Endothelial cell of umbilical vein (primary cell): Measurements from ENCODE around the gene CD74. TPM values are rescaled to one million over a fixed set of nuclear protein-coding genes. Genes with fewer than 3 reads are reported as not detected.
A peak's percentile ranks its signal among the peaks of the same experiment; 100 is the strongest.
"Not testable (repeated sequence)": the region's sequence is repeated elsewhere in the genome, so short reads cannot be mapped to it uniquely, and the experiment has no call there.

Experiments
- BruUV-seq: library from RNA; stranded (reverse); fragments of 400-500 nt; replicated peaks from 2 replicates; lab custom pipeline; 2021; lab: Mats Ljungman, UMichigan
- CTCF ChIA-PET: fragments of 300-600, 350-600 bp; sonication (Branson Sonifier 250); formaldehyde crosslinking; loops from one replicate; lab custom pipeline; 2021; ENCODE audit warnings: antibody characterized with exemption, inconsistent platforms; lab: Charles Lee
- POLR2A ChIA-PET: fragments of 300-600, 350-600 bp; sonication (Branson Sonifier 250); formaldehyde crosslinking; loops from one replicate; lab custom pipeline; 2021; ENCODE audit warnings: antibody characterized with exemption, inconsistent platforms; lab: Charles Lee
- DNase-seq: peaks from one replicate; pipeline ENCODE4 v3.0.0-alpha.2; 2011; ENCODE audit warnings: low read depth, low spot score
- FAIRE-seq: peaks from 2 replicates; lab custom pipeline; 2011; peaks lifted over from hg19 to GRCh38; lab: Jason Lieb, UNC
- H2AFZ ChIP-seq: 2 replicates; pipeline ENCODE4 v1.6.0; 2012; ENCODE audit warnings: low read depth, low read length, control low read depth, inconsistent platforms
- H3K27ac ChIP-seq: 2 replicates; pipeline ENCODE4 v1.5.1; 2011; ENCODE audit warnings: low read depth, mild to moderate bottlenecking, control low read depth, low read length, moderate library complexity; ENCODE audit not compliant: insufficient read depth
- H3K27me3 ChIP-seq, 2 experiments: 2 replicates each; pipeline versions ENCODE4 v1.6.0 to v1.6.1; 2011; ENCODE audit warnings: low read length in 2 of 2, mixed read lengths in 1 of 2; ENCODE audit not compliant: control insufficient read depth in 2 of 2, insufficient read depth in 2 of 2
- H3K36me3 ChIP-seq, 2 experiments: 2 replicates in 1 of 2; 3 replicates in 1 of 2; pipeline ENCODE4 v1.5.1; 2011; ENCODE audit warnings: low read length in 2 of 2, mild to moderate bottlenecking in 1 of 2, moderate library complexity in 1 of 2; ENCODE audit not compliant: control insufficient read depth in 2 of 2, insufficient read depth in 2 of 2; ENCODE audit errors: extremely low read depth in 1 of 2
- H3K4me1 ChIP-seq: 3 replicates; pipeline ENCODE4 v1.5.1; 2011; ENCODE audit warnings: mild to moderate bottlenecking, low read length; ENCODE audit not compliant: control insufficient read depth, insufficient read depth; ENCODE audit errors: extremely low read depth
- H3K4me2 ChIP-seq: 2 replicates; pipeline ENCODE4 v1.6.1; 2011; ENCODE audit warnings: low read length, control low read depth, mixed read lengths; ENCODE audit not compliant: insufficient read depth
- H3K4me3 ChIP-seq, 3 experiments: fragments of 200-600 bp in 1 of 3; sonication (generic), shearing (Covaris generic) in 1 of 3; replicated peaks in 1 of 3; 2 replicates each; pipeline ENCODE4 v1.5.1; 2011 to 2016; ENCODE audit warnings: control low read depth in 3 of 3, low read length in 3 of 3, mild to moderate bottlenecking in 2 of 3, inconsistent platforms in 1 of 3, low read depth in 1 of 3, moderate library complexity in 1 of 3; ENCODE audit not compliant: insufficient read depth in 1 of 3
- H3K79me2 ChIP-seq: 2 replicates; pipeline ENCODE4 v1.6.0; 2012; ENCODE audit warnings: low read length, inconsistent platforms; ENCODE audit not compliant: control insufficient read depth, insufficient read depth
- H3K9ac ChIP-seq: replicated peaks from 2 replicates; pipeline ENCODE3; 2011; ENCODE audit warnings: low read length, control low read depth; ENCODE audit not compliant: insufficient read depth; ENCODE audit errors: extremely low read depth
- H3K9me1 ChIP-seq: replicated peaks from 3 replicates; pipeline ENCODE4 v1.6.0; 2011; ENCODE audit warnings: mild to moderate bottlenecking, low read length; ENCODE audit not compliant: control insufficient read depth, insufficient read depth; ENCODE audit errors: extremely low read depth
- H3K9me3 ChIP-seq: replicated peaks from 2 replicates; pipeline ENCODE4 v1.5.1; 2012; ENCODE audit warnings: low read length, inconsistent platforms; ENCODE audit not compliant: control insufficient read depth, insufficient read depth
- H4K20me1 ChIP-seq: replicated peaks from 2 replicates; pipeline ENCODE3; 2011; ENCODE audit warnings: mild to moderate bottlenecking, low read length; ENCODE audit not compliant: control insufficient read depth, insufficient read depth; ENCODE audit errors: extremely low read depth
- CTCF ChIP-seq, 2 donors: IDR thresholded peaks; 1 replicate in 1 of 2; 2 replicates in 1 of 2; pipeline ENCODE4 v1.5.1; 2011; ENCODE audit warnings: low read length in 2 of 2, mild to moderate bottlenecking in 2 of 2, moderate library complexity in 2 of 2, control low read depth in 1 of 2, inconsistent platforms in 1 of 2, low read depth in 1 of 2; ENCODE audit not compliant: insufficient read depth in 1 of 2; ENCODE audit errors: extremely low read depth in 1 of 2
- EZH2 ChIP-seq: IDR thresholded peaks from 2 replicates; pipeline ENCODE4 v1.6.1; 2012; ENCODE audit warnings: borderline replicate concordance, low read depth, mild to moderate bottlenecking, moderate library complexity, low read length, inconsistent platforms; ENCODE audit not compliant: severe bottlenecking
- FOS ChIP-seq: IDR thresholded peaks from 2 replicates; pipeline ENCODE4 v1.6.1; 2011; ENCODE audit warnings: mild to moderate bottlenecking, low read length, moderate library complexity, borderline replicate concordance; ENCODE audit not compliant: insufficient read depth
- GATA2 ChIP-seq: IDR thresholded peaks from 2 replicates; pipeline ENCODE4 v1.7.0; 2011; ENCODE audit warnings: low read depth, mild to moderate bottlenecking, moderate library complexity, mixed read lengths, low read length; ENCODE audit not compliant: insufficient read length, insufficient read depth
- JUN ChIP-seq: IDR thresholded peaks from 2 replicates; pipeline ENCODE4 v1.6.1; 2011; ENCODE audit warnings: borderline replicate concordance, low read depth; ENCODE audit not compliant: insufficient read length, insufficient read depth
- MAX ChIP-seq: IDR thresholded peaks from 2 replicates; pipeline ENCODE4 v1.6.1; 2011; ENCODE audit not compliant: insufficient read depth, insufficient read length
- MYC ChIP-seq: IDR thresholded peaks from one replicate; pipeline ENCODE4 v1.6.1; 2011; ENCODE audit warnings: mild to moderate bottlenecking, low read depth, low read length
- POLR2A ChIP-seq: IDR thresholded peaks from 2 replicates; pipeline ENCODE4 v1.6.1; 2012; ENCODE audit warnings: low read depth, mild to moderate bottlenecking, control low read depth, low read length
- POLR2AphosphoS5 ChIP-seq: IDR thresholded peaks from 2 replicates; pipeline ENCODE4 v1.6.1; 2012; ENCODE audit warnings: low read depth, mild to moderate bottlenecking, control low read depth, low read length, moderate library complexity; ENCODE audit not compliant: insufficient read depth
- dilution Hi-C: fragments of 300-500 bp; cut with MboI; formaldehyde crosslinking; loops from one replicate; pipeline ENCODE4 v1.15.0; 2019; ENCODE audit warnings: low sequenced_read_pairs; ENCODE audit not compliant: extremely low pct_ligation_motif_present
- intact Hi-C: fragments of 100-400 bp; cut with micrococcal nuclease; formaldehyde crosslinking; loops from one replicate; pipeline ENCODE4 v1.10.0; 2022
- polyA plus RNA-seq, 4 experiments: library from polyadenylated mRNA; depleted of rRNA in 3 of 4; stranded (reverse) in 3 of 4; unstranded in 1 of 4; fragments of >200 nt; gene quantifications; 2 replicates each; pipeline versions ENCODE4 v1.2.1 to v1.2.3, GENCODE V29; 2011 to 2012; ENCODE audit warnings: missing spikeins in 1 of 4
- total RNA-seq: library from RNA; stranded (reverse); gene quantifications from 2 replicates; pipeline ENCODE4 v1.2.3, GENCODE V29; 2021

CD74 gene
- total and polyA plus RNA-seq, 2 donors (not counting 3 experiments of a cell fraction or from before 2014, with no cell fraction given): 0.62 to 1.3 TPM

GRCh38 chr5:150428106-150428876 is 15.6 kb upstream of the CD74 start:
- TF ChIP-seq EZH2 (no peak), MAX (no peak), POLR2AphosphoS5 (no peak), CTCF (IDR thresholded peaks at IDR 0.05; ENCODE audit: extremely low read depth in 1 of 2, insufficient read depth in 1 of 2, low read depth in 1 of 2, low read length in 2 of 2) (no peak), GATA2 (no peak), MYC (no peak), JUN (no peak), POLR2A (no peak), FOS (no peak)
- Histone ChIP-seq H3K9me3 (no peaks in the 10 kb centered on the region), H3K4me2 (no peak overlapping the region), H3K4me3 (no peak overlapping the region), H3K27ac (no peak overlapping the region), H3K27me3 (no peaks in the 10 kb centered on the region), H3K79me2 (no peaks in the 10 kb centered on the region), H3K4me1 (no peaks in the 10 kb centered on the region), H3K36me3 (no peaks in the 10 kb centered on the region), H2AFZ (no peak overlapping the region), H4K20me1 (no peaks in the 10 kb centered on the region), H3K9ac (no peak overlapping the region), H3K9me1 (no peaks in the 10 kb centered on the region)
- CTCF ChIA-PET: interaction anchor here (0.9 kb wide), 1 partner anchor 8 kb away, joined by 3 read pairs; no protein-coding TSS in a partner anchor
- intact Hi-C loops (no loop called here), dilution Hi-C loops (no loop called here)
- POLR2A ChIA-PET: no interaction called here
- no TSS peak for BruUV-seq
- DNase-seq (peak; percentile 44), FAIRE-seq (peak; percentile 54)

- H3K4me2 ChIP-seq, H3K27ac ChIP-seq, H2AFZ ChIP-seq, DNase-seq, H4K20me1 ChIP-seq, dilution Hi-C loops, H3K9me3 ChIP-seq, H3K9ac ChIP-seq, H3K4me1 ChIP-seq, intact Hi-C loops, H3K27me3 ChIP-seq, H3K9me1 ChIP-seq, BruUV-seq, H3K36me3 ChIP-seq, H3K4me3 ChIP-seq, FAIRE-seq, POLR2A ChIA-PET, H3K79me2 ChIP-seq: not testable (repeated sequence)
- CTCF ChIA-PET: interaction anchor here (0.6 kb wide), 1 partner anchor 15 kb away, joined by 3 read pairs; no protein-coding TSS in a partner anchor
These were observed 13.5 kb upstream of the CD74 start for GRCh38 chr5:150426165-150426564.
